BJ (cell line): ENCODE measurements around the gene PRDM8. TPM values are rescaled to one million over a fixed set of nuclear protein-coding genes. Genes with fewer than 3 reads are reported as not detected.

Source experiments
- CTCF ChIA-PET: fragments of 350-600 bp; formaldehyde crosslinking; extraction: SDS; loops from one replicate; lab custom pipeline; 2021; ENCODE audit warnings: antibody characterized with exemption, inconsistent platforms; lab: Yijun Ruan, JAX
- POLR2A ChIA-PET: fragments of 300-600 bp; sonication (Branson Sonifier 250); formaldehyde crosslinking; extraction: SDS; loops from one replicate; lab custom pipeline; 2021; ENCODE audit warnings: antibody characterized with exemption; lab: Charles Lee
- DNase-seq: peaks from one replicate; pipeline ENCODE4 v3.0.0-alpha.2; 2011; ENCODE audit warnings: low read depth
- H3K27me3 ChIP-seq: 2 replicates; pipeline ENCODE4 v1.6.0; 2011; ENCODE audit warnings: low read length; ENCODE audit not compliant: control insufficient read depth, insufficient read depth
- H3K36me3 ChIP-seq: 2 replicates; pipeline ENCODE4 v1.5.1; 2011; ENCODE audit warnings: low read length; ENCODE audit not compliant: control insufficient read depth, insufficient read depth
- H3K4me3 ChIP-seq: 2 replicates; pipeline ENCODE4 v1.5.1; 2011; ENCODE audit warnings: low read depth, mild to moderate bottlenecking, control low read depth, low read length
- polyA plus RNA-seq: library from polyadenylated mRNA; depleted of rRNA; stranded (reverse); fragments of >200 nt; gene quantifications from 2 replicates; pipeline ENCODE4 v1.2.3, GENCODE V29; 2011; rRNA removed
- TF ChIP-seq, protein P1 (sequence below): IDR thresholded peaks from 2 replicates; pipeline ENCODE4 v1.5.1; 2011; ENCODE audit warnings: low read depth, mild to moderate bottlenecking, control low read depth, inconsistent platforms, low read length, moderate library complexity; ENCODE audit not compliant: insufficient read depth

Gene PRDM8
- polyA plus RNA-seq, 1 experiment, result 2.7 TPM

DNA sequence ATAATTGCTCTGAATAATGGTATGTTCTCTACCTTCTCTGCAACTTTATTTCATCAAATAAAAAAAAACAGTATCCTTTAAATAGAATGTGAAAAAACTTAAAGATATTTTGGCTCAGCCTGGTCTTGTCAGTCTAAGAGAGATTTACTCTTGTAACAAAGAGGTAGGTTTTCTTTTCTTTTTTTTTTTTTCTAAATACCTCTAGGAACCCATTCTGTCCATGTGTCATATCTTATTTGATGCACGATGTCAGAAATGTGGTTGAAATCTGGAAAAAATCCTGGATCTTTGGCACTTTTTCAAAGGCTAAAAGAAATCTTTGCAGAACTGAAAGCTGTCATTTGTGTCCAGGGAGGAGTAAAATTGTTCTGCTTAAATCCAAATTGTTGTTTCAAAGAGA is 51.8 kb downstream of the PRDM8 start:
- TF ChIP-seq, protein P1, sequence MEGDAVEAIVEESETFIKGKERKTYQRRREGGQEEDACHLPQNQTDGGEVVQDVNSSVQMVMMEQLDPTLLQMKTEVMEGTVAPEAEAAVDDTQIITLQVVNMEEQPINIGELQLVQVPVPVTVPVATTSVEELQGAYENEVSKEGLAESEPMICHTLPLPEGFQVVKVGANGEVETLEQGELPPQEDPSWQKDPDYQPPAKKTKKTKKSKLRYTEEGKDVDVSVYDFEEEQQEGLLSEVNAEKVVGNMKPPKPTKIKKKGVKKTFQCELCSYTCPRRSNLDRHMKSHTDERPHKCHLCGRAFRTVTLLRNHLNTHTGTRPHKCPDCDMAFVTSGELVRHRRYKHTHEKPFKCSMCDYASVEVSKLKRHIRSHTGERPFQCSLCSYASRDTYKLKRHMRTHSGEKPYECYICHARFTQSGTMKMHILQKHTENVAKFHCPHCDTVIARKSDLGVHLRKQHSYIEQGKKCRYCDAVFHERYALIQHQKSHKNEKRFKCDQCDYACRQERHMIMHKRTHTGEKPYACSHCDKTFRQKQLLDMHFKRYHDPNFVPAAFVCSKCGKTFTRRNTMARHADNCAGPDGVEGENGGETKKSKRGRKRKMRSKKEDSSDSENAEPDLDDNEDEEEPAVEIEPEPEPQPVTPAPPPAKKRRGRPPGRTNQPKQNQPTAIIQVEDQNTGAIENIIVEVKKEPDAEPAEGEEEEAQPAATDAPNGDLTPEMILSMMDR, result no peak
- no peaks in the 10 kb centered on the region for H3K36me3 ChIP-seq
- H3K4me3 ChIP-seq, result no peak overlapping the region
- ChIA-PET POLR2A (no interaction called here), CTCF (interaction anchor here (0.5 kb wide), 1 partner anchor 187 kb away, joined by 4 read pairs; no protein-coding TSS in a partner anchor)
- H3K27me3 ChIP-seq, result no peaks in the 10 kb centered on the region
- no peak for DNase-seq

DNA sequence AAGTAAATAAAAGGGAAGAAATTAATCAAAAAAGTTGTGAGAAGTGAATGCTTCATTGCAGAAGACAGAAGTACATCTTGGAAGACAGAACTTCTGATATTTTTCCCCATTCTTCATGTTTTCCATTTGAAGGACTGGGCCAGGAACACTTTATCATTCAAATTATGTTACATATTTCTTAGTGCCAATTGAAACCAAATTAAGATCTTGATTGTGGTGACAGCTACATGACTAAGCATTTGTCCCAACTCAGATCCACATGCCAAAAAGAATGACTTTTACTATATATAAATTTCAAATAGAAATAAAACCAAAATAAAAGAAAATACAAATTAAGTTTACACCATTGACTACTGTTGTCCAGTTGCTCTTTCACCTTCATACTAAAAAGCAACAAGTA is 55.1 kb downstream of the PRDM8 start:
- TF ChIP-seq, protein P1, result no peak
- ChIA-PET CTCF (interaction anchor here (0.6 to 1.3 kb wide), 3 partner anchors 11 to 48 kb away, joined by 3 to 5 read pairs (median 3); no protein-coding TSS in a partner anchor), POLR2A (interaction anchor here (0.6 kb wide), 1 partner anchor 21 kb away, joined by 5 read pairs; no protein-coding TSS in a partner anchor)
- no peak for DNase-seq
- H3K4me3 ChIP-seq, result no peak overlapping the region
- H3K27me3 ChIP-seq, result no peaks in the 10 kb centered on the region
- no peaks in the 10 kb centered on the region for H3K36me3 ChIP-seq

DNA sequence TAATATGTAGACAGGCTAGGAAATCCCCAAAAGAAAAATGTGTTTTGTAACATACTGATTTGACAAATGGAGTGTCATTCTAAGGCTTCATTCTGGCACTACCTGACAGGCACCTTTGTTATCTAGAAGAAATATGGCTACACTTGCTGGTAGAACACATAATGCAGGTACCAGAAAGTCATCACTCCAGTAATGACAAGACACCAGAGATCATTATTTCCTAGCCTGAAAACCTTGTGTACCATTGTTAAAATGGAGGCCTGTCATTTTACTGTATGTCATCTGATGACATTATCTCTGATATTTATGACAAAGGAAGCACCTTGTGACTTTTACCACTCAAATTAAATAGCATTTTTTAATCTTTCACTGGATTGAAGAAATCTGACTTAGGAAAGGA is 55.6 kb downstream of the PRDM8 start:
- DNase-seq, result no peak
- ChIA-PET CTCF (interaction anchor here (1.3 kb wide), 1 partner anchor 12 kb away, joined by 5 read pairs; no protein-coding TSS in a partner anchor), POLR2A (no interaction called here)
- no peaks in the 10 kb centered on the region for H3K36me3 ChIP-seq
- TF ChIP-seq, protein P1, result no peak
- no peak overlapping the region for H3K4me3 ChIP-seq
- H3K27me3 ChIP-seq, result no peaks in the 10 kb centered on the region

DNA sequence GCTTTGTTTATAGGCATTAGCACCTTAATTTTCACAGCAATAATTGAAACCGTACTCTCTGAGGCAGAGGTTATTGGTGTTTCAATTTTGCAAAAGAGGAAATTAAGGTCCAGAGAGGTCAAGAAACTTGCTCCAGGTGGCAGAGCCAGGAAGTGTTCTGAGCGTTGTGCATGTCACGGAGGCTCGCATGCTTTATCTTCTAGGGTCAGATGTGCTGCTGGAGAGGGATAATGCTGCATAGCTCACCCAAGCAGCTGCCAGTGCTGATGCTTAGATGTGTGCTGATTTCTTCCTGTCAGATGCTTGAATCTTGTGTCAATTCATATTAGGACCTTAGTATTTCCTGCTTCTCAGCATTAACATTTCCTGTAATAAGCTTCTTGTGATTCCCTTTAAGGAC is 56.2 kb downstream of the PRDM8 start:
- ChIA-PET CTCF (no interaction called here), POLR2A (no interaction called here)
- TF ChIP-seq, protein P1, result no peak

More for the DNA sequence above, 56.2 kb downstream of the PRDM8 start:
- DNase-seq, result no peak
- Histone ChIP-seq H3K27me3 (no peaks in the 10 kb centered on the region), H3K4me3 (no peak overlapping the region), H3K36me3 (no peaks in the 10 kb centered on the region)

Other genes starting within 250 kb of the PRDM8 start
- 18.9 and 43.2 TPM in 2 replicates for gene ANTXR2, start 124.3 kb upstream of the PRDM8 start, polyA plus RNA-seq
- 31.1 and 43.7 TPM in 2 replicates for gene FGF5, start 69.2 kb downstream of the PRDM8 start, polyA plus RNA-seq
- gene CFAP299, start 138.2 kb downstream of the PRDM8 start, polyA plus RNA-seq, result 0.23 and 3.3 TPM in 2 replicates